GM19099 (cell line): ENCODE measurements around the gene MOB1B.

Experiments used
- POLR2A ChIP-seq: IDR thresholded peaks from 3 replicates; pipeline ENCODE4 v1.6.1; 2011; ENCODE audit warnings: low read depth; ENCODE audit not compliant: insufficient read length; ENCODE audit errors: extremely low read depth

The MOB1B gene

DNA sequence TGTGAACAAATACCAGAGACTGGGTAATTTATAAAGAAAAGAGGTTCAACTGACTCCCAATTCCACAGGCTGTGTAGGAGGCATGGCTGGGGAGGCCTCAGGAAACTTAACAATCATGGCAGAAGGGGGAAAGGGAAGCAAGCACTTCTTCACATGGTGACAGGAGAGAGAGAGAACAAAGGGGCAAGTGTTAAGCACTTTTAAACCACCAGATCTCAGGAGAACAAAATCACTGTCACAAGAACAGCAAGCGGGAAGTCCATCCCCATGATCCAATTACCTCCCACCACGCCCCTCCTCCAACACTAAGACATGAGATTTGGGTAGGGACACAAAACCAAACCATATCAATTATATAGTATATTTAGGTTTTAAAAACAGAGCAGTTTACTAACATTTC lies 30.8 kb downstream of the MOB1B start:
- no peak for TF ChIP-seq POLR2A

DNA sequence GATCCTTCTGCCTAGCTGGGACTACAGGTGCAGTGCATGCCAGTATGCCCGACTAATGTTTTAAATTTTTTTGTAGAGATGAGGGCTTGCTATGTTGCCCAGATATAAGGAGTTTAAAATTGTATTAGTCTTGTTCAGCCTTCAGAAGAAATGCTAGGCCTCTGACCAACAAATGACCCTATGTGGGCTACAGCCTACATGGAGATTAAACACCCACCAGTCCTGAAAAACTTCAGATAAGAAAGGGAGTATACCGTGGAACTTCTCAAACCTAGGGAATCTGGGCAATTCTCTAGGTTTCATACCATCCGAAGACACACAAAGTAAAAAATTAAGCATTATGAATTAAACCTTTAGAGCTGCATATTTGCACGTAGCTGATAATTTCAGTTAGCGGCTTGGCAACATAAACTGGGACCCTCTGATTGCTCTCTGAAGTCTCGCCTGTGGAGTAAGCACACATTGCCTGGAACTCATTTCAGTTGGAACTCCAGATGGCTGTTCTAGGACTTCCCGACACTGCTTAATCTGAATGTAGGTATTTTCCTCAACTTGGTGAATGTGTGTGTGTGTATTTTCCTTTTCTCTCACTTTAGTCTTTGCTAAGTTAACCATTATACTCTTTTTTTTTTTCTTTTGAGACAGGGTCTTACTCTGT lies 33.0 kb downstream of the MOB1B start:
- TF ChIP-seq POLR2A: no peak

DNA sequence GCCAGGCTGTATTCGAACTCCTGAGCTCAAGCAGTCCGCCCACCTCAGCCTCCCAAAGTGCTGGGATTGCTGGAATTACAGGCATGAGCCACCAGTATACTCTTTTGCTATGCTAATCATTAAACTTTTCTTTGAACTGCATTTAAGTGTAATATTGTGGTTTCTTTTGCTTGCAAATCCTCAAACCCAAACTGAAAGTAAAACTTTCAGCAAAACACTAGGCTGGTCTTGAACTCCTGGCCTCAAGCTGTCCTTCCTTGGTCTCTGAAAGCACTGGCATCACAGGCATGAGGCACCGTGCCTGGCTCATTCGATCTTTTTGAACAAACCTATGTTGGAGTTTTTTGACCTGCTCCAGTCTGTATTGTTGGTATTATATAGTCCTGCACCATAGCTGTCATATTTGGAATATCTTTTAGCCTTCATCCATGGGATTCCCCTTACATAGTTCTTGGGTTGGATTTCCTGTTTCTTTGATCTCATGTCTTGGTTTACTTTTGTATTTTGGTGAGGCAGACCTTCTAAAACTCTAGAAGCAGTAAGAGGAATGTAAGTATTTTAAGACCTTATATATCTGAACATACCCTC lies 34.1 kb downstream of the MOB1B start:
- no peak for TF ChIP-seq POLR2A

DNA sequence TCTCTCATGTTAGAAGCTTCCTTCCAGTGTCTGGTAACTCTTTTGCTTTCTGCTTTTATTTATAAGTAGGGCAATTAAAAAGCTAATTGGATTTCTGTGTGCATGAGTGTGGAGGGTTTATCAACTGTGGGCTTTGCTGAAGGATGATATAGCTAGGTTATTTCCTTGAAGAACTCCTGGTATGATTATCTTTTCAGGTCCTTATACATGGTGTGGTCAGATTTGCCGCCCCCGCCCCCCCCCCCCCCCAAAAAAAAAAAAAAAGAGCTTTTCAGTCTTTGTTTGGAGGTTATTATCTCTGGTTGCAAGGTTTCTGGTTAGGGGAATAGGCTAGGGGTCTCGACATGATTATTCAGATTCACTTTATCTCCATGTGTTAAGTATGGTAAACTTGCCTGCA lies 35.9 kb downstream of the MOB1B start:
- TF ChIP-seq POLR2A: no peak

DNA sequence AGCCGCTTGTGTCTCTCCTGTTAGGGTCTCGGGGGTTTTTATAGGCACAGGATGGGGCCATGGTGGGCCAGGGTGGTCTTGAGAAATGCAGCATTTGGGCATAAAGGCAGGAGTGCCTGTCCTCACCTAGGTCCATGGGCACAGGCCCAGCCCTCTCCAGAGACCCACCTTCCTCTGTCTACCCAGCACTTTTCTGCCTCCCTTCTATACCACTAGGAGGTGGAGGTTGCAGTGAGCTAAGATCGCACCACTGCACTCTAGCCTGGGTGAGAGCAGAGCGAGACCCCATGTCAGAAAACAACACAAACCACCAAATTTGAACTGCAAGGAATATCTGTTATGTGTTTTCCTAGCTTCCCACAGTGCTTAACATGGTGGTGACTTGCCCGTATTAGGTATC lies 38.0 kb downstream of the MOB1B start:
- TF ChIP-seq POLR2A: no peak

DNA sequence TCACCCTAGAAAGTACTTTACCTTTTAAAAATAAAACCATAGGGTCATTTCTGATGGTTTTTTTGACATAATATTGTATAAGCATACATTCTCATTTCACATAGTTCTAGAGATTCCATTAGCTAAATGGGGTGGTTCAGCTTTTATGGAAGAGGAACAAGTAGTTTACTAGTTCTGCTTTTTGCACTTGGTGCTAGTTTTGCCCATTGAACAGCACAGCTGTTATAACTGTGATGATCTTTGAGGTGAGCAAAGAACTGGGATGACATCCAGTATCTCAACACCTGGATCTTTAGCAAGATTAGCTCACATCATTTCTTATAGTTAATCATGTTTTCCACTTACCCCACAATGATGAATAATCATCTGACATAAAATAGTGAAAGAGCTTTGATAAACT lies 40.9 kb downstream of the MOB1B start:
- no peak for TF ChIP-seq POLR2A

DNA sequence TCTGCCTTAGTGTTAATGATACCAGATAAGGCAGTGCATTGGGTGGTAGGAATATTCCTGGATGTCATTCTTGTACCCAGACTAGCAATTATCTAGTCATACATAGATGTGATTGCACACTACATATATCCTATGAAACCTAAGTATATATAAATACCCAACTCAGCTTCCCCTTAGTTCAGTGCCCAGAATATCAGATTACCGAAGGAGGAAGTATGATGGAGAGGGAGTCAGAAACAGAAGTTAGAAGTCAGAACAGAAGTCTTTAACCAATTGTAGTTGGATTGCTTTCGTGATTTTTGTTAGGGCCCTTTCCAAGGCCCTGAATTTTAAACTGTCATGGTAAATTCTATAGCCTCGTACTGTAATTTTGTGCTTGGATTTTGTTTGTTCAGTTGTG lies 42.9 kb downstream of the MOB1B start:
- TF ChIP-seq POLR2A: no peak

DNA sequence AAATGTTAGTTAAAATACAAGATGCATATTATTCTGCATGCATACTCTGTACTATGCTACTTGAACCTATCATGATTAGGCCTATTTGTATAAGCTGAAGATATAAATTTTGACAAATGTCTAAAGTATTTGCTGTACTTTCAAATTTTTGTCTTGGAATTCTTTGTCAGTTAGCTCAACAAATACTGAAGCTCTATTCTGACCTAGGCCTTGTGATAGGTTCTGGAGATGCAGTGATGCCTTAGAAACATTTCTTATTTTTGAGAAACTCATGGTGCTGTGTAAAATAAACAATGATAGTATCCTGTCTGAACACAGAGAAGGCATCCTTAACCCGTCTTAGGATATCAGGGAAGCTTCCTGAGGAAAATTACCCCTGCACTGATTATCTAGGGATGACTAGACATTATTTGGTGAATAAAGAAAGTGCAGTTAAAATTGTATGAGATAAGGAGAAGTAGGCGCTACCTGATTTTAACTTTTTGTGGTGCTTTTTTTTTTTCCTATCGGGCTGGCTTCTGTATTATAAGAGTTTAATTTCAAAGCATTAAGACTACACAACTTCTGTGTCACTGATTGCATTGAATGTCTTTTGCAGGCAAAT lies 43.4 kb downstream of the MOB1B start:
- no peak for TF ChIP-seq POLR2A

DNA sequence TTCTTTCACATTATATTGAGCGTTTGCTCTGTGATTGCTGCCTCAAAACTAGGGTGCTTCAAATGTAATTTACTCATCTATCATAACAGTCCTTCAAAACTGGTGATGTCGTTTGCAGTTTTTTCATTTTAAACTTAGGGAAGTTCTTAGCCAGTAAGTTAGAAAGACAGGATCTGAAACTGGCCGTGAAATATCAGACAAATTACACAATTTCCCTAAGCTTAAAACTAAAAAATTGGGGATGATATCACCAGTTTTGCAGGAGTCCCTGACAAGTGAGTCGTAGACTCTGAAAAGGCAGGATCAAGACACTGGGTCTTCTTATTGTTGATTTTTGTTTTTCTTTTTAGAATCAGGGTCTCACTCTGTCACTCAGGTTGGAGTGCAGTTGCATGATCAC lies 44.8 kb downstream of the MOB1B start:
- no peak for TF ChIP-seq POLR2A

DNA sequence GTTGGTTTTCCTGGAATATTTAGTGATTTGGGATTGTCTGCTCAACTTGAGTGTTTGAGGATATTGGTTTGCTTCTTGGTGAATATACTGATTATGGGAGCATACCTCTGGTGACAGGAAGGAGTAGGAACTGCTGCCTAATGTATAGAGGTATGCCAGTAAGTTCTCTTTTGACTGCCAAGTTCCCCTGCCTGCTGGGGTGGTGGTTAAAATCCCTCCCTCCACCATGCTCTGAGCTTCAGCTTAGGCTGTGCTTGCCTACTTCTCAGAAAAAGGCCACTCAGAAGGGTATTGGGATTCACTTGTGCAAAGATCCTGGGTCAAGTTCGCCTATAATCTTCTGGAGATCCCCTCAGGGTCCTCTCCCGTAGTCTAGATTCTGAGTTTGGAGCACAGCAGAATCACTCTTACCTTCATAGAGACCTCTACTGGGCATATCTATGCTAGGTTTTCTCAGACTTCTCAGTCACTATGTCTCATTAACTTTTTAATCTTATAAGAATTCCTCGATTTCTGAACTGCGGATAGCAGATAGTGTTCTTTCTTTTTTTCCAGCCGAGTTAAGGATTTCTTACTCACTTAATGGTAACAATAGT lies 46.6 kb downstream of the MOB1B start:
- TF ChIP-seq POLR2A: no peak

DNA sequence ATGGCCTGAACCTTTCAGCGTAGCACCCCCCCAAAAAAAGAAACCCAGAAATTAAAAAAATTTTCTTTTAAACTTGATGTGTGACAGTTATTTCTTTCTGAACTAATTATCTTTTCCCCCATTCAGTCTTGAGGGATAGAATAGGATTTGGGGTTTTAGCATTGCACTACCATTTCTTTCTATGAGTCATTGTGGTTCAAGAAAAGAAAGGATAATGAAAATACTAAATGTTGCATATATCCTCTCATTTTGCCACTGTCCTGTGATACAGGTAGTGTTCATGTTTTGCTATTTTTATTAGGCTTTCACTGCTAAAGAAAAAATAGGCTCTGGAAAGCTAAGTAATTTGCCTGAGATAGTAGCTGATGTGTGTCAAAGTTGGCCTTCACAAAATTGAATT lies 51.9 kb downstream of the MOB1B start:
- TF ChIP-seq POLR2A: no peak

DNA sequence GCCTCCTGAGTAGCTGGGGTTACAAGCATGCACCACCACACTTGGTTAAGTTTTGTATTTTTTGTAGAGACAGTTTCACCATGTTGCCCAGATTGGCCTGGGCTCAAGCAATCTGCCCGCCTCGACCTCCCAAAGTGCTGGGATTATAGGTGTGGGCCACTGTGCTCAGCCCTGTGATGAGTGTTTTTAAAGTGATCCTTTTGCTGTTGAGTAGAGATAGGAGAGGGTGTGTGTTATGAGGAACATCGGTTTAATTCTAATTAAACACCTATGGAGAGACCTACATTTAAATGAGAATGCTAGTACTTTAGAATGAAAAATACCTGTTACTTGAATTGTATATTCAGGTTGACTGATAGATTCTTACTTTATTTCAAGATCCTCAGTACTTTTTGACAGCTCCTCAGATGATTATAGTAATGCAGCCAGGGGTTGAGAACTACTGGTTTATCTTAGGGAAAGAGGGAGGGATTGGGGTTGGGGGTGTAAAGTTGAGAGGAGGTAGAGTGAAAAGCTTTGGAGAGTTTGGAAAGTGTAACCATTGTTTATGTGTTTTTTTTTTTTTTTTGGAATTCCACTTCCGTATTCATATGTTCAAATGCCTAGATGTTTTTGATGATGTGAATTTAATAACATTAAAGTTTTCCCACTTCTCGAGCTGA lies 54.5 kb downstream of the MOB1B start:
- TF ChIP-seq POLR2A: no peak

DNA sequence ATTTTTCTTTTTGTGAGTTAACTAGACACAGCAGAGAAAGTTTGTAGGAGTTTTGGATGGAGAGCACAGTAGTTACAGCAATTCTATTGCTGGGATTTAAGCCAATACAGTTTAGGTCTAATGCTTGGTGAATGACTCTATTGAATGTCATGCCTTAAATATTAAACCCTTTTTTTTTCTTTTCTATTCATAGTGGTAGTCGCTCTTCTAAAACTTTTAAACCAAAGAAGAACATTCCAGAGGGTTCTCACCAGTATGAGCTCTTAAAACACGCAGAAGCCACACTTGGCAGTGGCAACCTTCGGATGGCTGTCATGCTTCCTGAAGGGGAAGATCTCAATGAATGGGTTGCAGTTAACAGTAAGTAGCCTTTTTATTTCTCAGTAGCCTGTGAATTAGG lies 56.5 kb downstream of the MOB1B start:
- no peak for TF ChIP-seq POLR2A

DNA sequence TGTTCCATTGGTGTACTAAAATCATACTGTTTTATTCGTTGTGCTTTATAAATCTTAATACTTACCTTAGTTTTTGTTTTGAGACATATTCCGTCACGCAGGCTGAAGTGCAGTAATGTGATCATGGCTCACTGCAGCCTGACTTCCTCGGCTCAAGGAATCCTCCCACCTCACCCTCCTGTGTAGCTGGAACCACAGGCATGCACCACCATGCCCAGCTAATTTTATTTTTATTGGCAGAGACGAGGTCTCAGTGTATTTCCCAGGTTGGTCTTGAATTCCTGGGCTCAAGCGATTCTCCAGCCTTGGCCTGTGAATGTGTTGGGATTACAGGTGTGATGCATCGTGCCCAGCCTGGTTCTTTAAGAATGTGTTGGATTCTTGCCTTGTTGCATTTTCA lies 66.9 kb downstream of the MOB1B start:
- TF ChIP-seq POLR2A: no peak

DNA sequence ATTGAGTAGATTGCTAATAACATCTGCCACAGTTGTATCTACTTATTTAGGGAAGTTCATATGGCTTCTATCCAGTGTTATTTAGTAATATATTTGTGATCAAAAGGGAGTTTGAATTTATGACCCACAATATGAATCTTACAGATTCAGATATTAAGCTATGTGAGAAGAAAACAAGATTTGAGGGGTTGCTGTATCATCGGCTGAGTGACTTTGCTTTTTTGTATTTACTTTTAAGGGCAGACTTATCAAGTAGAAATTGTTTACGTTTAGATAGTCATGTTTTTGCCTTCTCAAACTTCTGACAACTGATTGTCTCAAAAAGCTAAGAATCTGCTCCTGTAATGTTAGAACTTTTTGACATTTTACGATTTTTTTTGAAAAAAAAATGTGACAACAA lies 74.1 kb downstream of the MOB1B start:
- no peak for TF ChIP-seq POLR2A
